Sigmoid colon (tissue), 7 donors: ENCODE results near the gene GGPS1. TPM values are rescaled to one million over a fixed set of nuclear protein-coding genes. Genes with fewer than 3 reads are reported as not detected.
"Not testable (repeated sequence)": the region's sequence is repeated elsewhere in the genome, so short reads cannot be mapped to it uniquely, and the experiment has no call there.

Source experiments
- DNase-seq: peaks from one replicate; pipeline ENCODE4 v3.0.0-alpha.2; 2019
- H3K27ac ChIP-seq, 4 donors: fragments of 200-600 bp; sonication (generic); one replicate each; pipeline ENCODE4 v1.5.1; 2016 to 2019; ENCODE audit warnings: mild to moderate bottlenecking in 1 of 4
- H3K27me3 ChIP-seq, 3 donors: fragments of 200-600 bp; sonication (generic); one replicate each; pipeline ENCODE4 v1.5.1; 2019; ENCODE audit warnings: mild to moderate bottlenecking in 1 of 3
- H3K36me3 ChIP-seq, 4 donors: fragments of 200-600 bp; sonication (generic); one replicate each; pipeline ENCODE4 v1.5.1; 2016 to 2019
- H3K4me1 ChIP-seq, 4 donors: fragments of 200-600 bp; sonication (generic); one replicate each; pipeline ENCODE4 v1.5.1; 2017 to 2019
- H3K4me3 ChIP-seq, 4 donors: fragments of 200-600 bp; sonication (generic); one replicate each; pipeline ENCODE4 v1.5.1; 2017 to 2019; ENCODE audit warnings: mild to moderate bottlenecking in 2 of 4, moderate library complexity in 1 of 4
- H3K9me3 ChIP-seq, 4 donors: fragments of 200-600 bp in 3 of 4; sonication (generic) in 3 of 4; one replicate each; pipeline versions ENCODE4 v1.5.1 to v1.6.1; 2013 to 2019
- EP300 ChIP-seq, 4 donors: sonication (generic); formaldehyde crosslinking; IDR thresholded peaks; one replicate each; pipeline ENCODE4 v1.6.1; 2017; ENCODE audit warnings: antibody characterized with exemption in 4 of 4
- POLR2A ChIP-seq, 2 donors: fragments of 450-650 bp; IDR thresholded peaks; one replicate each; pipeline ENCODE4 v1.6.1; 2016; ENCODE audit warnings: antibody characterized with exemption in 2 of 2, mild to moderate bottlenecking in 2 of 2, moderate library complexity in 2 of 2
- POLR2AphosphoS5 ChIP-seq, 4 donors: sonication (generic); formaldehyde crosslinking; IDR thresholded peaks; one replicate each; pipeline ENCODE4 v1.6.1; 2017; ENCODE audit warnings: antibody characterized with exemption in 4 of 4
- WGBS, 2 donors: extraction: QIAGEN DNeasy Blood & Tissue Kit; methylation state at CpG; one replicate each; pipeline ENCODE4 v1.1.7; 2013; 5-methylcytosine and 5-hydroxymethylcytosine counted together
- intact Hi-C: fragments of 100-400 bp; cut with DNase I; formaldehyde crosslinking; loops from one replicate; pipeline ENCODE4 v1.15.1; 2023
- polyA plus RNA-seq, 3 donors: library from polyadenylated mRNA; stranded (reverse); fragments of 200-250 nt; gene quantifications; one replicate each; pipeline ENCODE4 v1.2.3, GENCODE V29; 2013
- total RNA-seq, 4 donors: library from RNA; depleted of rRNA; stranded (reverse); fragments of >200 nt; gene quantifications; one replicate each; pipeline ENCODE4 v1.1.0, GENCODE V29; 2016
- TF ChIP-seq, protein P1 (sequence below), 4 experiments: fragments of 450-650 bp in 3 of 4; fragments of 200-600 bp in 1 of 4; IDR thresholded peaks; one replicate each; pipeline ENCODE4 v1.5.1; 2016 to 2019; ENCODE audit warnings: antibody characterized with exemption in 4 of 4, mild to moderate bottlenecking in 3 of 4, moderate library complexity in 2 of 4
- donor health status: healthy with polysubstance abuse.
- donor health status: Bipolar disorder and iron deficiency.
- donor health status: healthy.

GGPS1 gene
- total RNA-seq (10 to 100 TPM; 29.5 to 35.7 (median 30.8) TPM), polyA plus RNA-seq (10 to 100 TPM; 16.6 to 33.6 (median 28.9) TPM)

DNA sequence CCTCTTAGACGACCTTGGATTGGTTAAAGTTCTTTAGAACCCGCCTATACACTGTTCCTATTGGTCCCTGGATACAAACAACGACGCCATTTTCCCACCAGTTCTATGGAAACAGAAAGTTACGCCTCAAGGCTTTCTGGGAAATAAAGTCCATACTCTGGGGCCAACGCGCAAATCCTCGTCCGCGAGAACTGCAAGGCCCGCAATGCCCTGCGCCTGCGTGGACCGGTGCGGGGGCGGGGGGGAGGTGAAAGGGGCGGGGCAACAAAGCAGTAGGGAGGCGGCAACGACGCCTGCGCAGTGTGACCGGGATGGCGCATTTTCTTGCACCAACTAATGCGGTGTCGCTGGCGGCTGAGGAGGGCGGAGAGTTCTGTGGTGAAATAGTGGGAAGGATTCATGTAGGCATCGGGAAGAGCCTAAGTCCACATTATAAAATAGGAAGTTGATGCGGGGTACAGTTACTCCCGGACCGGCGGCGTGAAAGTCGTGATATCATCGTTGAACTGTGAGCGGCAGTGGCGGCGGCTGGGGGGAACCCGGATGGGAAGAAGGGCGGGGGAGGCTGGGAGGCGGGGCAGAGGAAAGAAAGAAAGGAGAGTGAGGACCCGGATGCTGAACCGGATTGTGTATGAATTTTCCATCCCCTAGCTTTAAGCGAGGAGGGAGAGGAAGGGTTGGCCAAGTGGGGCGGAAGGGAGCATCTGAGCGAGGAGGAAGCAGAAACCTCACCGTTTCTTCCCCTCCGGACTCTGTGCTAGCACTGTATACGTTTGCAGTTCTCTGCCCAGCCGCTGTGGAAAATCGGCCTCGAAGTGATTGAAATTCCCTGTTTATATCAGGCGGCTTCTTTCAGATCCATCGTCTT is at the start of gene GGPS1:
GGPS1 (plus strand) TSS at position 300 of the 868 bp plus-strand sequence. CDS start 6,695 bp downstream, outside the sequence.
- peak; percentile 99 for DNase-seq
- peaks cover 6 to 67% (median 62%) of the 10 kb centered on the region in 4 donors for H3K4me1 ChIP-seq
- TF ChIP-seq POLR2A (IDR thresholded peaks at IDR 0.05) (peak; percentile 91 to 95), EP300 (IDR thresholded peaks at IDR 0.05) (no peak), POLR2AphosphoS5 (IDR thresholded peaks at IDR 0.05) (peak; percentile 97 to 99 (median 98))
- TF ChIP-seq, protein P1, sequence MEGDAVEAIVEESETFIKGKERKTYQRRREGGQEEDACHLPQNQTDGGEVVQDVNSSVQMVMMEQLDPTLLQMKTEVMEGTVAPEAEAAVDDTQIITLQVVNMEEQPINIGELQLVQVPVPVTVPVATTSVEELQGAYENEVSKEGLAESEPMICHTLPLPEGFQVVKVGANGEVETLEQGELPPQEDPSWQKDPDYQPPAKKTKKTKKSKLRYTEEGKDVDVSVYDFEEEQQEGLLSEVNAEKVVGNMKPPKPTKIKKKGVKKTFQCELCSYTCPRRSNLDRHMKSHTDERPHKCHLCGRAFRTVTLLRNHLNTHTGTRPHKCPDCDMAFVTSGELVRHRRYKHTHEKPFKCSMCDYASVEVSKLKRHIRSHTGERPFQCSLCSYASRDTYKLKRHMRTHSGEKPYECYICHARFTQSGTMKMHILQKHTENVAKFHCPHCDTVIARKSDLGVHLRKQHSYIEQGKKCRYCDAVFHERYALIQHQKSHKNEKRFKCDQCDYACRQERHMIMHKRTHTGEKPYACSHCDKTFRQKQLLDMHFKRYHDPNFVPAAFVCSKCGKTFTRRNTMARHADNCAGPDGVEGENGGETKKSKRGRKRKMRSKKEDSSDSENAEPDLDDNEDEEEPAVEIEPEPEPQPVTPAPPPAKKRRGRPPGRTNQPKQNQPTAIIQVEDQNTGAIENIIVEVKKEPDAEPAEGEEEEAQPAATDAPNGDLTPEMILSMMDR (IDR thresholded peaks at IDR 0.05): peak in 2 of 4 experiments; percentile 18 to 37
- H3K27me3 ChIP-seq: no peaks in the 10 kb centered on the region
- H3K4me3 ChIP-seq: peak within 1 kb of the TSS; percentile 80 to 98 (median 90)
- H3K27ac ChIP-seq: peak within 1 kb of the TSS; percentile 97 to 98 (median 98)
- no peaks in the 10 kb centered on the region for H3K36me3 ChIP-seq
- no peaks in the 10 kb centered on the region for H3K9me3 ChIP-seq
- intact Hi-C loops: loop anchor here (1.0 to 5.0 kb wide), 5 partner anchors 39 to 174 kb away; partner anchors contain the start of genes B3GALNT2, RBM34 and TBCE
- 0 to 1% methylated on average over 54 of the region's 54 CpGs for WGBS, 2 donors

DNA sequence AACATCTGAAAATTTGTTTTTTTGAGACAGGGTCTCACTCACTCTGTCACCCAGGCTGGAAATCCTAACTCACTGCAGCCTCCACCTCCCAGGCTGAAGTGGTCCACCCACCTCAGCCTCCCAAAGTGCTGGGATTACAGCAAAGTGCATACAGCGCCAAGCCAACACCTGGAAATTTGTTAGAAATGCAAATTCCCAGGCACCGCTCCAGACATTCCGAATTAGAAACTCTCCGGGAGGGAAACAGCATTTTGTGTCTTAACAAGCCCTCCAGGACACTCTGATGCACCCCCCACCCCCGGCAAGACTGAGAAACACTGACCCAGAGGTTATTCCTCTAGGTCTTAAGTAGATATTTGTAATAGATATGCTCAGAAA is 49.5 kb upstream of the GGPS1 start:
- H3K27ac ChIP-seq: no peak overlapping the region
- no peak for DNase-seq
- H3K4me1 ChIP-seq: peaks cover 0 to 48% (median 23%) of the 10 kb centered on the region in 4 donors
- H3K36me3 ChIP-seq: no peaks in the 10 kb centered on the region
- no peaks in the 10 kb centered on the region for H3K9me3 ChIP-seq
- no peak overlapping the region for H3K4me3 ChIP-seq
- no peak for TF ChIP-seq EP300 (IDR thresholded peaks at IDR 0.05)
- TF ChIP-seq POLR2AphosphoS5 (IDR thresholded peaks at IDR 0.05): no peak
- TF ChIP-seq, protein P1 (IDR thresholded peaks at IDR 0.05): no peak
- TF ChIP-seq POLR2A (IDR thresholded peaks at IDR 0.05): no peak
- intact Hi-C loops: no loop called here
- 89 to 91% methylated on average over 5 of the region's 5 CpGs for WGBS, 2 donors
- H3K27me3 ChIP-seq: no peaks in the 10 kb centered on the region

DNA sequence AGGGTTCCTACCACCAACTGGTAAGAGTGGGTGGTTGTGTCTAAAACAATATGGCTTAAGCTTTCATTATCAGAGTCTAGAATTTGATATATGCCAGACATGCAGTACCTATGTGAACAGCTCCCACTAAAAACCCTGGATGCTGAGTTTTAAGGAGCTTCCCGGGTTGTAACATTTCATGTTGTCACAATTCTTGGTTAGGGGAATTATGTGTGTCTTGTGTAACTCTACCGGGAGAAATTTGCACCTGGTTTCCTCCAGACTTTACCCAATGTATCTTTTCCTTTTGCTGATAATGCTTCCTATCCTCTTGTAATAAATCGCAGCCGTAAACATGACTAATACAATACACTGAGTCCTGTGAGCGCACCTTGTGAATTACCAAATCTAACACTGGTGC is 48.7 kb upstream of the GGPS1 start:
- no peak for TF ChIP-seq EP300 (IDR thresholded peaks at IDR 0.05)
- TF ChIP-seq POLR2A (IDR thresholded peaks at IDR 0.05): no peak
- no peak for TF ChIP-seq POLR2AphosphoS5 (IDR thresholded peaks at IDR 0.05)
- TF ChIP-seq, protein P1 (IDR thresholded peaks at IDR 0.05): no peak
- no peak for DNase-seq
- Histone ChIP-seq H3K4me3 (no peak overlapping the region), H3K4me1 (peaks cover 0 to 46% (median 22%) of the 10 kb centered on the region in 4 donors), H3K9me3 (no peaks in the 10 kb centered on the region), H3K27me3 (no peaks in the 10 kb centered on the region), H3K27ac (no peak overlapping the region), H3K36me3 (no peaks in the 10 kb centered on the region)
- intact Hi-C loops: no loop called here
- WGBS, 2 donors: 49 to 72% methylated on average over 5 of the region's 5 CpGs

DNA sequence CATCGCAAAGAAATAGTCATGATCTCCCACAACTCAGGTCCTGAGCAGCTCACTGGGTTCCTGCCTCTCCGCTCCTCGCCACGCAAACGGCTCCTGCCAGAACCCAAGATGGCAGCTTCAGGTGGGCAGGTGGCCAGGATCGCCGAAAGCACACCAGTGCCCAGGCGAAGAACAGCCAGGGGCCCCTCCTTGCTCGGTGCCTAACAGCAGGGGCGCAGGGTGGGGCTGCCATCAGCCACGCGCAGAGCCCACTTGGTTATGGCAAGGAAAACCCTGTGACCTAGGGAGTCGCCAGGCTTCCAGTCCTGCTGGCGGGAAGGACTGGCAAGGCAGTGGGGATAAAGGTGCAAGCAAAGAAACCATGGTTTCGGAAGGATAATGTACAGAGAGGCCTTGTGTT is 47.9 kb upstream of the GGPS1 start:
- Histone ChIP-seq H3K27me3 (no peaks in the 10 kb centered on the region), H3K9me3 (no peaks in the 10 kb centered on the region), H3K4me1 (peaks cover 0 to 39% (median 21%) of the 10 kb centered on the region in 4 donors), H3K36me3 (no peaks in the 10 kb centered on the region), H3K4me3 (no peak overlapping the region), H3K27ac (no peak overlapping the region)
- WGBS, 2 donors: 97 to 98% methylated on average over 15 of the region's 15 CpGs
- TF ChIP-seq POLR2AphosphoS5 (IDR thresholded peaks at IDR 0.05): no peak
- TF ChIP-seq, protein P1 (IDR thresholded peaks at IDR 0.05): no peak
- TF ChIP-seq POLR2A (IDR thresholded peaks at IDR 0.05): no peak
- TF ChIP-seq EP300 (IDR thresholded peaks at IDR 0.05): no peak
- intact Hi-C loops: no loop called here
- DNase-seq: no peak

DNA sequence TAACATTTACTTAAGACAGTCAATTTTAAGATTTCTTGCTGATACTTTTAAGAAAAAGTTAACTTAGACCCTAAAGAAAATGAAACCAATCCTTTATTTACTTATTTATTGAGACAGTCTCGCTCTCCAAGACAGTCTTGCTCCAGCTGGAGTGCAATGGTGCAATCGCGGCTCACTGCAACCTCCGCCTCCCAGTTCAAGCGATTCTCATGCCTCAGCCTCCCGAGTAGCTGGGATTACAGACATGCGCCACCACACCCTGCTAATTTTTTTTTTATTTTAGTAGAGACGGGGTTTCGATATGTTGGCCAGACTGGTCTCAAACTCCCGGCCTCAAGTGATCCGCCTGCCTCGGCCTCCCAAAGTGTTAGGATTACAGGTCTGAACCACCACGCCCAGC is 44.7 kb upstream of the GGPS1 start:
- H3K4me3 ChIP-seq, H3K27me3 ChIP-seq, H3K9me3 ChIP-seq, DNase-seq, H3K27ac ChIP-seq, H3K36me3 ChIP-seq, intact Hi-C loops: not testable (repeated sequence)
- peaks cover 0 to 49% (median 29%) of the 10 kb centered on the region in 4 donors for H3K4me1 ChIP-seq
- WGBS, 2 donors: 90 to 91% methylated on average over 13 of the region's 13 CpGs
